ENCODE measurements around the gene VWC2L. TPM values are rescaled to one million over a fixed set of nuclear protein-coding genes. Genes with fewer than 3 reads are reported as not detected.

Gene VWC2L
- total RNA-seq, 2 donors from 2014 or later, result 0.27 TPM; not detected in 1

DNA sequence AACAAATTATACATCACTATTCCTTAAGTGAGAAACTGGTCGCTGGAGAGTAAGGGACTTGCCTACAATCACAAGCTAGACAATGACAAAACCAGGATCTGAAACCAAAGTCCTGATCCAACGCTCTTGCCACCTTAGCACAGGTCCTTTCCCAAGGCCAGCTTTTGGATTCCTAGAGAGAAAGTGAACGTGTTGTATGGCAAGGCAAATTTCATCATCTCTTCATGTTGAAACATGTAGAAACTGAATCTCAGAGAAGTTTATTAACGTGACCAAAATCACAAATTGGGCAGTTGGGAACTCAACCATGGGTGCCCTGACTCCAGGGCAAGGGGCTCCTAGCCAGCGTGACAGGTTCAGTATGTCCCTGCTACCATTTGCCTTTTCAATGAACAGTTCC is 118.2 kb downstream of the VWC2L start:
- no peak for TF ChIP-seq CTCF (IDR thresholded peaks at IDR 0.05)
- Histone ChIP-seq H3K27me3 (replicated peaks; ENCODE audit: insufficient read depth) (no peaks in the 10 kb centered on the region), H3K36me3 (no peaks in the 10 kb centered on the region), H3K4me3 (no peak overlapping the region), H3K4me1 (ENCODE audit: control insufficient read depth in 1 of 2, low read depth in 2 of 2) (no peaks in the 10 kb centered on the region), H3K27ac (no peak overlapping the region), H3K9me3 (no peaks in the 10 kb centered on the region)
- ATAC-seq (ENCODE audit: insufficient number of reproducible peaks, low FRiP score, low read depth) (no peak), DNase-seq (ENCODE audit: low spot score) (no peak)

DNA sequence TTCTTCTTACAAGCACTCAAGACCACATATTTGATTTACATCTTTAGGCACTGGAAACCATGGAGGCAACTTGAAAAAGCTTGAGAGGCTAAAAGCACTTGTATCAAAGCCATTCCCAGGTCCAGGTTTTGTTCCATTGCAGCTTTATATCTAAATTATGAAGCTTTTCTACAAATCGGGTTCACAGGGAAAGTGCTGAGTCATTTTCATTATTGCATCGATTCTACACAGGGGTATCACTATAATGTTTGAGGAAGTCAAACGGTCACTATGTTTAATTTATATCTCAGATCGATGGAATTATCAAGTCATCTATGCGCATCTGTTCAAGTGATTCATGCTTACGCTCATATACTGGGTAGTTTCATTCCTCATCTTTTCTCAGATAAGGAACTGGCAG is 118.7 kb downstream of the VWC2L start:
- no peak for TF ChIP-seq CTCF (IDR thresholded peaks at IDR 0.05)
- DNase-seq (ENCODE audit: low spot score), result no peak
- no peak overlapping the region for H3K4me3 ChIP-seq
- H3K4me1 ChIP-seq (ENCODE audit: control insufficient read depth in 1 of 2, low read depth in 2 of 2), result no peaks in the 10 kb centered on the region
- no peaks in the 10 kb centered on the region for H3K36me3 ChIP-seq
- H3K27me3 ChIP-seq (replicated peaks; ENCODE audit: insufficient read depth), result no peaks in the 10 kb centered on the region
- H3K27ac ChIP-seq, result no peak overlapping the region
- no peaks in the 10 kb centered on the region for H3K9me3 ChIP-seq
- ATAC-seq (ENCODE audit: insufficient number of reproducible peaks, low FRiP score, low read depth), result no peak

DNA sequence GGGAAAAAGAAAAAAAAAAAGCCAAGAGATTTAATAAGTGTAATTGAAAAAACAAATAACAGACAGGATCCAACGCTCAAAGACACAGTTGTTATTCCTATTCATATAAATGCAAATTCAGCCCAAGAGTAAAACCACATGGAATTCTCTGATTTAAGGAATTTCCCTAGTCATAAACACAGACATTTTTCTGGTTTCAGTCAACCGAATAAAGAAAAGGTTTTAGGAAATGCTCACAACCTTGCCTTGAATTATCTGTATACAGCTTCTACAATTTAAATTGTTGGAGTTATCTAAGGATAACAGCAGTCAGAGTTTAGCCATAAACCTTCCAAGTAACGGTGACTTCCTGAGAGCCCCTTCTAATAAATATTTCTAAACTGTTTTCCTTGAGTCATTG is 122.7 kb downstream of the VWC2L start:
- Histone ChIP-seq H3K9me3 (no peaks in the 10 kb centered on the region), H3K27ac (no peak overlapping the region), H3K27me3 (replicated peaks; ENCODE audit: insufficient read depth) (no peaks in the 10 kb centered on the region), H3K4me3 (no peak overlapping the region), H3K4me1 (ENCODE audit: control insufficient read depth in 1 of 2, low read depth in 2 of 2) (no peaks in the 10 kb centered on the region), H3K36me3 (no peaks in the 10 kb centered on the region)
- DNase-seq (ENCODE audit: low spot score), result no peak
- TF ChIP-seq CTCF (IDR thresholded peaks at IDR 0.05), result no peak
- ATAC-seq (ENCODE audit: insufficient number of reproducible peaks, low FRiP score, low read depth), result no peak

- no peaks in the 10 kb centered on the region for H3K27me3 ChIP-seq (replicated peaks; ENCODE audit: insufficient read depth)
- H3K4me1 ChIP-seq (ENCODE audit: control insufficient read depth in 1 of 2, low read depth in 2 of 2), result no peaks in the 10 kb centered on the region
- DNase-seq (ENCODE audit: low spot score), result no peak
- no peaks in the 10 kb centered on the region for H3K36me3 ChIP-seq
- TF ChIP-seq CTCF (IDR thresholded peaks at IDR 0.05), result no peak
- H3K27ac ChIP-seq, result no peak overlapping the region
- H3K9me3 ChIP-seq, result no peaks in the 10 kb centered on the region
- ATAC-seq (ENCODE audit: insufficient number of reproducible peaks, low FRiP score, low read depth), result no peak
- H3K4me3 ChIP-seq, result no peak overlapping the region
Measured at GRCh38 chr2:214536625-214537024, 125.8 kb downstream of the VWC2L start.

- Histone ChIP-seq H3K27me3 (replicated peaks; ENCODE audit: insufficient read depth) (no peaks in the 10 kb centered on the region), H3K9me3 (no peaks in the 10 kb centered on the region), H3K27ac (no peak overlapping the region), H3K4me1 (ENCODE audit: control insufficient read depth in 1 of 2, low read depth in 2 of 2) (peaks cover 3 to 8% of the 10 kb centered on the region in 2 donors), H3K36me3 (no peaks in the 10 kb centered on the region), H3K4me3 (no peak overlapping the region)
- ATAC-seq (ENCODE audit: insufficient number of reproducible peaks, low FRiP score, low read depth), result no peak
- DNase-seq (ENCODE audit: low spot score), result no peak
- no peak for TF ChIP-seq CTCF (IDR thresholded peaks at IDR 0.05)
Measured at GRCh38 chr2:214537929-214538328, 127.1 kb downstream of the VWC2L start.
